ENCODE results near the gene SAP30BP. TPM values are rescaled to one million over a fixed set of nuclear protein-coding genes. Genes with fewer than 3 reads are reported as not detected.

Gene SAP30BP
- total RNA-seq, 1 experiment from 2014 or later = 96.4 TPM

DNA sequence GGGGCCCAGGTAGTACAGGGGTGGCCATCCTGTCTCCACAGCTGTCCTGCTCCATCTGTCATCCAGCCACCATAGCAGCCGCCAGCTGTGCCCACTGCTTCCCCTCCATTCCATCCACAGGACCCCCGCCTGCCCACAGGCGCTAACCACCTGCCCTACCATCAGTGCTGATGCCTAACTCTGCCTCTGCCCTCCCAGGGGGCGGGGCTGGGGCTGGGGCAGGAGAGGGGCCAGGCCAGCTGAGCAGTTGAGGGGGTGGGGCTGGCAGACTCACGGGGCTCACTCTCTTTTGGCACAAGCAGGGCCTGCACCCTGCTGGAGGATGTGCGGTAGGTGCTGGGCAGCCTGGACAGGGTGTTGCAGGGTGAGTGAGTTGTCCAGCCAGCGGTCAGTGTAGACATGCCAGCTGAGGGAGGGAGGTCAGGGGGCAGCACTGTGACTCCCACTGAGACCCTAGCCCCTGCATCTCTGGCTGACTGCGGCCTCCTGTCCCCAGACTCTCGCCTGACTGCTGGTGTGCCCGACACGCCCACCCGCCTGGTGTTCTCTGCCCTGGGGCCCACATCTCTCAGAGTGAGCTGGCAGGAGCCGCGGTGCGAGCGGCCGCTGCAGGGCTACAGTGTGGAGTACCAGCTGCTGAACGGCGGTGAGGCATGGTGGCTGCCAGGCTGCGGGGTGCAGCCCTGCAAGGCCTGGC, 88.2 kb downstream of the SAP30BP start:
- intact Hi-C loops (cut with micrococcal nuclease; ENCODE audit: unreplicated experiment) = no loop called here
- DNase-seq = no peak
- H3K27ac Mint-ChIP-seq (ENCODE audit: unreplicated experiment) = no peak overlapping the region
- CTCF ChIA-PET = interaction anchor here (1.2 kb wide), 1 partner anchor 9 kb away, joined by 3 read pairs; no protein-coding TSS in a partner anchor
- no peaks in the 10 kb centered on the region for H3K27me3 Mint-ChIP-seq (ENCODE audit: unreplicated experiment)
- H3K36me3 Mint-ChIP-seq (ENCODE audit: insufficient read depth, unreplicated experiment) = peaks cover 53% of the 10 kb centered on the region
- no peak overlapping the region for H3K4me3 Mint-ChIP-seq (ENCODE audit: low read depth, unreplicated experiment)
- TF ChIP-seq CTCF (IDR thresholded peaks at IDR 0.05; ENCODE audit: unreplicated experiment) = no peak
- BruUV-seq (replicated peaks) = no TSS peak
- no peaks in the 10 kb centered on the region for H3K9me3 Mint-ChIP-seq (ENCODE audit: low read depth, unreplicated experiment)
- H3K4me1 Mint-ChIP-seq (ENCODE audit: low read depth, unreplicated experiment) = peaks cover 8% of the 10 kb centered on the region

DNA sequence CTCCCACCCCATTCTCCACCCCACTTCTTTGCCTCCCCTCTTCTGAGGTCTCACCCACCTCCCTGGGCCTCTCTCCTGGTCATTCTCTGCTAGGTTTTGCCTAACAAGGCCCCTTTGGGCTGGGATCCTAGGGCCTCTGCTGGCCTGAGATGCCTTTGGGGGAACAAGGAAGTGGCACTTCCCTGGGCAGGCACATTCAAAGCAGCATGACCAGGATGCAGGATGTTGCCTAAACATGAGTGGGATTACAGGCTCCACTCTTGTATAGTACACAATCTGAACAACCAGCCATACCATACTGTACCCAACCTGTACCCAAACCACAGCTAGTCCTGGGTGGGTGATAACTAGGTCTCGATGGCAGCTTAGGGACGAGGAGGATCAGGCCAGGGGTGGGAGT, 88.9 kb downstream of the SAP30BP start:
- no peak for TF ChIP-seq CTCF (IDR thresholded peaks at IDR 0.05; ENCODE audit: unreplicated experiment)
- no peak for DNase-seq
- Mint-ChIP-seq H3K4me3 (ENCODE audit: low read depth, unreplicated experiment) (no peak overlapping the region), H3K27ac (ENCODE audit: unreplicated experiment) (no peak overlapping the region), H3K4me1 (ENCODE audit: low read depth, unreplicated experiment) (peaks cover 8% of the 10 kb centered on the region), H3K36me3 (ENCODE audit: insufficient read depth, unreplicated experiment) (peaks cover 47% of the 10 kb centered on the region), H3K9me3 (ENCODE audit: low read depth, unreplicated experiment) (no peaks in the 10 kb centered on the region), H3K27me3 (ENCODE audit: unreplicated experiment) (no peaks in the 10 kb centered on the region)
- CTCF ChIA-PET = interaction anchor here (1.2 kb wide), 1 partner anchor 9 kb away, joined by 3 read pairs; no protein-coding TSS in a partner anchor
- intact Hi-C loops (cut with micrococcal nuclease; ENCODE audit: unreplicated experiment) = no loop called here
- BruUV-seq (replicated peaks) = no TSS peak

DNA sequence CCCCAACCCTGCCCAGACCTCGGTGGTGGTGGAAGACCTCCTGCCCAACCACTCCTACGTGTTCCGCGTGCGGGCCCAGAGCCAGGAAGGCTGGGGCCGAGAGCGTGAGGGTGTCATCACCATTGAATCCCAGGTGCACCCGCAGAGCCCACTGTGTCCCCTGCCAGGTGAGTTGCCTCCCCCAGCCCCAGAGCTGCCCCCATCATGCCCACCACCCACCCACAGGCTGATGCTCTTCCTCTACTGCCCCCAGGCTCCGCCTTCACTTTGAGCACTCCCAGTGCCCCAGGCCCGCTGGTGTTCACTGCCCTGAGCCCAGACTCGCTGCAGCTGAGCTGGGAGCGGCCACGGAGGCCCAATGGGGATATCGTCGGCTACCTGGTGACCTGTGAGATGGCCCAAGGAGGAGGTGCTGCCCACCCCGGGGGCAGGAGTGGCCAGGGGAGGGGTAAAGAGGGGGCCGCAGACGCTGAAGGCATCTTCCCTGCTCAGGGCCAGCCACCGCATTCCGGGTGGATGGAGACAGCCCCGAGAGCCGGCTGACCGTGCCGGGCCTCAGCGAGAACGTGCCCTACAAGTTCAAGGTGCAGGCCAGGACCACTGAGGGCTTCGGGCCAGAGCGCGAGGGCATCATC, 89.4 kb downstream of the SAP30BP start:
- Mint-ChIP-seq H3K9me3 (ENCODE audit: low read depth, unreplicated experiment) (no peaks in the 10 kb centered on the region), H3K27me3 (ENCODE audit: unreplicated experiment) (no peaks in the 10 kb centered on the region), H3K36me3 (ENCODE audit: insufficient read depth, unreplicated experiment) (peaks cover 48% of the 10 kb centered on the region), H3K4me3 (ENCODE audit: low read depth, unreplicated experiment) (no peak overlapping the region), H3K27ac (ENCODE audit: unreplicated experiment) (no peak overlapping the region), H3K4me1 (ENCODE audit: low read depth, unreplicated experiment) (peaks cover 8% of the 10 kb centered on the region)
- CTCF ChIA-PET = no interaction called here
- TF ChIP-seq CTCF (IDR thresholded peaks at IDR 0.05; ENCODE audit: unreplicated experiment) = no peak
- BruUV-seq (replicated peaks) = no TSS peak
- intact Hi-C loops (cut with micrococcal nuclease; ENCODE audit: unreplicated experiment) = no loop called here
- no peak for DNase-seq

- intact Hi-C loops (cut with micrococcal nuclease; ENCODE audit: unreplicated experiment) = no loop called here
These were observed 90.0 kb downstream of the SAP30BP start for GRCh38 chr17:75757086-75757681.

More at GRCh38 chr17:75757086-75757681, 90.0 kb downstream of the SAP30BP start:
- Mint-ChIP-seq H3K4me3 (ENCODE audit: low read depth, unreplicated experiment) (no peak overlapping the region), H3K9me3 (ENCODE audit: low read depth, unreplicated experiment) (no peaks in the 10 kb centered on the region), H3K27ac (ENCODE audit: unreplicated experiment) (no peak overlapping the region), H3K27me3 (ENCODE audit: unreplicated experiment) (no peaks in the 10 kb centered on the region), H3K4me1 (ENCODE audit: low read depth, unreplicated experiment) (peaks cover 8% of the 10 kb centered on the region), H3K36me3 (ENCODE audit: insufficient read depth, unreplicated experiment) (peaks cover 51% of the 10 kb centered on the region)
- DNase-seq = no peak
- BruUV-seq (replicated peaks) = TSS peak; percentile 93
- no peak for TF ChIP-seq CTCF (IDR thresholded peaks at IDR 0.05; ENCODE audit: unreplicated experiment)
- CTCF ChIA-PET = no interaction called here

Other genes with a start within 250 kb of the SAP30BP start
- 55.0 and 63.4 TPM in 2 replicates for gene TMEM94, start 210.7 kb upstream of the SAP30BP start, total RNA-seq (2022)
- 30.0 and 30.4 TPM in 2 replicates for gene CASKIN2, start 151.8 kb upstream of the SAP30BP start, total RNA-seq (2022)
- gene TSEN54, start 150.8 kb upstream of the SAP30BP start, total RNA-seq (2022) = 52.1 and 55.4 TPM in 2 replicates
- gene LLGL2, start 141.6 kb upstream of the SAP30BP start, total RNA-seq (2022) = 208 and 251 TPM in 2 replicates
- gene MYO15B, start 79.5 kb upstream of the SAP30BP start, total RNA-seq (2022) = 58.4 and 78.6 TPM in 2 replicates
- gene SMIM5, start 33.9 kb upstream of the SAP30BP start, total RNA-seq (2022) = 1.9 and 3.5 TPM in 2 replicates
- gene RECQL5, start 184 bp upstream of the SAP30BP start, total RNA-seq (2022) = 71.3 and 87.3 TPM in 2 replicates
- 253 and 301 TPM in 2 replicates for gene ITGB4, start 54.1 kb downstream of the SAP30BP start, total RNA-seq (2022)
- gene GALK1, start 97.9 kb downstream of the SAP30BP start, total RNA-seq (2022) = 20.4 and 20.5 TPM in 2 replicates
- gene UNK, start 117.5 kb downstream of the SAP30BP start, total RNA-seq (2022) = 26.0 and 29.7 TPM in 2 replicates
- 103 and 104 TPM in 2 replicates for gene UNC13D, start 177.1 kb downstream of the SAP30BP start, total RNA-seq (2022)
- gene WBP2, start 188.0 kb downstream of the SAP30BP start, total RNA-seq (2022) = 126 and 133 TPM in 2 replicates
- gene TRIM47, start 211.2 kb downstream of the SAP30BP start, total RNA-seq (2022) = 51.2 and 54.1 TPM in 2 replicates
- 15.4 and 18.9 TPM in 2 replicates for gene TRIM65, start 229.6 kb downstream of the SAP30BP start, total RNA-seq (2022)
- gene MRPL38, start 237.5 kb downstream of the SAP30BP start, total RNA-seq (2022) = 112 and 130 TPM in 2 replicates

Measured in Calu3 (cell line).